ENCODE results near the gene SAMD7.

The SAMD7 gene

GRCh38 chr3:169966951-169967915 is 55.9 kb downstream of the SAMD7 start:
- DNase-seq (ENCODE audit: low spot score), result peak; percentile 16

GRCh38 chr3:169968224-169968885 is 57.0 kb downstream of the SAMD7 start:
- DNase-seq (ENCODE audit: low spot score), result no peak

- no peak for DNase-seq (ENCODE audit: low spot score)
These were observed 58.1 kb downstream of the SAMD7 start for GRCh38 chr3:169969174-169970095.

- no peak for DNase-seq (ENCODE audit: low spot score)
These were observed 59.5 kb downstream of the SAMD7 start for GRCh38 chr3:169970847-169971246.

GRCh38 chr3:169971522-169971921 is 60.1 kb downstream of the SAMD7 start:
- no peak for DNase-seq (ENCODE audit: low spot score)

GRCh38 chr3:169980055-169980454 is 68.7 kb downstream of the SAMD7 start:
- no peak for DNase-seq (ENCODE audit: low spot score)

GRCh38 chr3:169984292-169984691 is 72.9 kb downstream of the SAMD7 start:
- no peak for DNase-seq (ENCODE audit: low spot score)
